Neural cell (in vitro differentiated cells): Measurements from ENCODE around the gene TFRC.

Source experiments
- CTCF ChIP-seq: fragments of 450-650 bp; IDR thresholded peaks from 2 replicates; pipeline ENCODE4 v1.5.1; 2014; ENCODE audit warnings: antibody characterized with exemption, mild to moderate bottlenecking, moderate library complexity; ENCODE audit not compliant: poor library complexity, severe bottlenecking
- EP300 ChIP-seq: fragments of 450-650 bp; conservative IDR thresholded peaks from 2 replicates; pipeline ENCODE4 v1.6.1; 2014; ENCODE audit warnings: antibody characterized with exemption, mild to moderate bottlenecking, moderate library complexity; ENCODE audit not compliant: poor library complexity, severe bottlenecking
- EZH2 ChIP-seq: fragments of 200-600, 300-800 bp; shearing (Covaris generic), sonication (generic); IDR thresholded peaks from 2 replicates; pipeline ENCODE4 v1.6.1; 2014; ENCODE audit warnings: antibody characterized with exemption, low read length, borderline replicate concordance, mild to moderate bottlenecking; ENCODE audit not compliant: insufficient read depth, poor library complexity, severe bottlenecking
- POLR2AphosphoS5 ChIP-seq: IDR thresholded peaks from 2 replicates; pipeline ENCODE4 v1.6.1; 2012
- TAF1 ChIP-seq: IDR thresholded peaks from 2 replicates; pipeline ENCODE4 v1.6.1; 2012; ENCODE audit warnings: low read depth

- no peak for TF ChIP-seq CTCF
- no peak for TF ChIP-seq EZH2
- no peak for TF ChIP-seq POLR2AphosphoS5
- no peak for TF ChIP-seq TAF1
- TF ChIP-seq EP300: no peak
Measured at GRCh38 chr3:196008929-196009328, 73.0 kb downstream of the TFRC start.
